Loucy (cell line): ENCODE data around the gene OIT3.
"Not testable (repeated sequence)": the region's sequence is repeated elsewhere in the genome, so short reads cannot be mapped to it uniquely, and the experiment has no call there.

Source experiments
- H2AFZ ChIP-seq: fragments of 200-600 bp; sonication (generic); 2 replicates; pipeline ENCODE4 v1.6.0; 2016; ENCODE audit warnings: antibody characterized with exemption, mild to moderate bottlenecking, low read length, moderate library complexity
- H3F3A ChIP-seq: fragments of 200-600 bp; 2 replicates; pipeline ENCODE4 v1.6.0; 2016; ENCODE audit warnings: antibody characterized with exemption, low read depth, mild to moderate bottlenecking
- H3K27me3 ChIP-seq: fragments of 200-600 bp; sonication (generic); 2 replicates; pipeline ENCODE4 v1.6.1; 2014; ENCODE audit warnings: low read length, mild to moderate bottlenecking; ENCODE audit not compliant: insufficient read depth, poor library complexity, severe bottlenecking
- H3K36me3 ChIP-seq: fragments of 200-600 bp; sonication (generic); 2 replicates; pipeline ENCODE4 v1.6.1; 2016; ENCODE audit warnings: low read length; ENCODE audit not compliant: insufficient read depth
- H3K4me1 ChIP-seq: fragments of 200-600 bp; sonication (generic); 2 replicates; pipeline ENCODE4 v1.5.1; 2014; ENCODE audit warnings: low read length, mild to moderate bottlenecking; ENCODE audit not compliant: insufficient read depth, poor library complexity, severe bottlenecking
- H3K4me2 ChIP-seq: fragments of 200-600 bp; sonication (generic); 2 replicates; pipeline ENCODE4 v1.6.0; 2014; ENCODE audit warnings: antibody characterized with exemption, low read length, low read depth, mild to moderate bottlenecking; ENCODE audit not compliant: poor library complexity, severe bottlenecking
- H3K4me3 ChIP-seq: fragments of 200-600 bp; sonication (generic); 2 replicates; pipeline ENCODE4 v1.5.1; 2014; ENCODE audit warnings: low read length, mild to moderate bottlenecking, mixed read lengths; ENCODE audit not compliant: poor library complexity, severe bottlenecking
- H3K79me2 ChIP-seq: fragments of 200-600 bp; sonication (generic); 2 replicates; pipeline ENCODE4 v1.6.1; 2014; ENCODE audit warnings: low read length; ENCODE audit not compliant: insufficient read depth
- H3K9ac ChIP-seq: fragments of 200-600 bp; sonication (generic); 2 replicates; pipeline ENCODE4 v1.6.0; 2014; ENCODE audit warnings: mild to moderate bottlenecking, low read depth, low read length, moderate library complexity; ENCODE audit not compliant: poor library complexity, severe bottlenecking
- H3K9me2 ChIP-seq: fragments of 200-600 bp; sonication (generic); replicated peaks from 2 replicates; pipeline ENCODE4 v1.6.1; 2016; ENCODE audit warnings: low read depth, low read length, mixed read lengths
- H3K9me3 ChIP-seq: fragments of 200-600 bp; sonication (generic); 2 replicates; pipeline ENCODE4 v1.6.1; 2014; ENCODE audit warnings: mild to moderate bottlenecking, antibody characterized with exemption, low read length, low read depth; ENCODE audit not compliant: insufficient read depth
- H4K20me1 ChIP-seq: fragments of 200-600 bp; sonication (generic); 2 replicates; pipeline ENCODE4 v1.6.0; 2014; ENCODE audit warnings: antibody characterized with exemption, low read length, mild to moderate bottlenecking; ENCODE audit not compliant: insufficient read depth, poor library complexity, severe bottlenecking
- CTCF ChIP-seq: fragments of 200-600 bp; sonication (generic); conservative IDR thresholded peaks from 2 replicates; pipeline ENCODE4 v1.5.1; 2014; ENCODE audit warnings: mild to moderate bottlenecking, antibody characterized with exemption, low read length
- EZH2phosphoT487 ChIP-seq: fragments of 200-600 bp; IDR thresholded peaks from 2 replicates; pipeline ENCODE4 v1.6.1; 2018; ENCODE audit warnings: antibody characterized with exemption, mild to moderate bottlenecking, moderate library complexity, borderline replicate concordance

The OIT3 gene

GRCh38 chr10:72912736-72913135, 19.2 kb downstream of the OIT3 start:
- Histone ChIP-seq H3K9me2 (no peaks in the 10 kb centered on the region), H3K4me2 (no peak overlapping the region), H3F3A (no peaks in the 10 kb centered on the region), H3K9me3 (no peaks in the 10 kb centered on the region), H3K4me1 (no peaks in the 10 kb centered on the region), H2AFZ (no peak overlapping the region), H3K9ac (no peak overlapping the region), H3K4me3 (no peak overlapping the region), H3K36me3 (no peaks in the 10 kb centered on the region), H3K79me2 (no peaks in the 10 kb centered on the region), H4K20me1 (no peaks in the 10 kb centered on the region), H3K27me3 (no peaks in the 10 kb centered on the region)
- TF ChIP-seq EZH2phosphoT487, result no peak
- TF ChIP-seq CTCF, result no peak

- H3K27me3 ChIP-seq, result no peaks in the 10 kb centered on the region
- H3K4me1 ChIP-seq, result no peaks in the 10 kb centered on the region
- H3K9ac ChIP-seq, result no peak overlapping the region
- no peak overlapping the region for H2AFZ ChIP-seq
- H4K20me1 ChIP-seq, result no peaks in the 10 kb centered on the region
- H3K36me3 ChIP-seq, result no peaks in the 10 kb centered on the region
- no peak overlapping the region for H3K4me3 ChIP-seq
- H3K79me2 ChIP-seq, result no peaks in the 10 kb centered on the region
- H3K4me2 ChIP-seq, result no peak overlapping the region
- no peaks in the 10 kb centered on the region for H3F3A ChIP-seq
- TF ChIP-seq CTCF (no peak), EZH2phosphoT487 (no peak)
- no peaks in the 10 kb centered on the region for H3K9me3 ChIP-seq
- no peaks in the 10 kb centered on the region for H3K9me2 ChIP-seq
Observed at GRCh38 chr10:72913287-72913686, 19.7 kb downstream of the OIT3 start.

- not testable (repeated sequence) for H3K36me3 ChIP-seq, H3K9me3 ChIP-seq, H3F3A ChIP-seq, H4K20me1 ChIP-seq, H3K27me3 ChIP-seq, H3K9me2 ChIP-seq, H3K4me3 ChIP-seq, H3K4me2 ChIP-seq, H2AFZ ChIP-seq, H3K4me1 ChIP-seq, H3K9ac ChIP-seq, H3K79me2 ChIP-seq
Observed at GRCh38 chr10:72917201-72917600, 23.7 kb downstream of the OIT3 start.

GRCh38 chr10:72917803-72918332, 24.3 kb downstream of the OIT3 start:
- not testable (repeated sequence) for H3K4me1 ChIP-seq, H3K9me2 ChIP-seq, H3K27me3 ChIP-seq, H3K79me2 ChIP-seq, H2AFZ ChIP-seq, H3K9me3 ChIP-seq, H3K9ac ChIP-seq, H3F3A ChIP-seq, H4K20me1 ChIP-seq, H3K4me2 ChIP-seq, H3K4me3 ChIP-seq, H3K36me3 ChIP-seq
